HG03571 (cell line): ENCODE measurements around the gene ERC1.
"Not testable (repeated sequence)": the region's sequence is repeated elsewhere in the genome, so short reads cannot be mapped to it uniquely, and the experiment has no call there.

Experiments used
- ATAC-seq: cut with Tn5 transposase; IDR thresholded peaks from one replicate; pipeline ENCODE4 v1.9.1; 2021; ENCODE audit not compliant: unreplicated experiment

Gene ERC1

DNA sequence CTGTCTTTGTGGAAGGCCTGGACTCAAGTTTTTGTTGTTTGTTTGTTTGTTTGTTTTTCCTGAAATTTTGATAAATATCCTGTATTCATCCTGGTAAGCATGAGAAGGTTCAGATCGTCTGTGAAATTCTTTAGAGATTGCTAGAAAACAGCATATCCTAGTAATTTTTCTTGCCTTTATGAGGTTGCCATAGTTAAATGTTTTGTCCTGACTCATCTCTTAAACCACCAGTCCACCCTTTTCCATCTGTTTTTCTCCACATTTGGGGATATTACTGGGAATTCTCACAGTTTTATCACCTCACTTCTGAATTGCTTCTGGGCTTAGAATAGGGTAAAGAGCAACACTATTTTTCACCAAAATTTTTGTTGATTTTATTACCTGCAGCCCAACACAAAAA is 355.1 kb downstream of the ERC1 start:
- ATAC-seq = no peak

DNA sequence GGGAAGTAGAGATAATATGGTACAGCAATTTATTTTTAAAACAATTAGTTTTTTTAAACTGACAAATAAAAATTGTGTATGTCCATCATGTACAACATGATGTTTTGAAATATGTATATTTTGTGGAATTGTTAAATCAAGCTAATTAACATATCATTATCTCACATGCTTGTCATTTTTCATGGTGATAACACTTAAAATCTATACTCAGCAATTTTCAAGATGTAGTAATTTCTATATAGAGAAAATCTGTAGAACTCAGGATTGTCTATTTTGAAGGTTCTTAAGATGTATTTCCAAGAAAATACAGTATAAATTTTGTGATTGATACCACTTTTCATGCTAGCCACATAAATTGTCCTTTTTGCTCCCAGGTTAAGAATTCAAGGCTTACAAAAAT is 356.3 kb downstream of the ERC1 start:
- no peak for ATAC-seq

DNA sequence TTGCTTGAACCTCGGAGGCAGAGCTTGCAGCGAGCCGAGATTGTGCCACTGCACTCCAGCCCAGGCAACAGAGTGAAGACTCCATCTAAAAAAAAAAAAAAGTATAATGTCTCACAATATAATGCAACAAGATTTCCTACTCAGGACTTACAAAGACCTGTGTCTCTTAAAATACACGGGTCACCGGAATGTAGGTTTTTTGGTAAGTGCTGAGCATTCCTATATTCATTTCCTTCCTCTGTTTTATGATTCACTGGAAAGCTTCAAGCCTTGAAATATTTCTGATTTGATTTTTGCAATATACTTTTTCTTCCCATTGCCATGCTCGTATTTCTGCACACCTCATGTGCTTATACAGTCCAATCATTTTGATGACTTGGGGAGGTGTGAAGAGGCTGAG is 357.6 kb downstream of the ERC1 start:
- ATAC-seq = no peak

DNA sequence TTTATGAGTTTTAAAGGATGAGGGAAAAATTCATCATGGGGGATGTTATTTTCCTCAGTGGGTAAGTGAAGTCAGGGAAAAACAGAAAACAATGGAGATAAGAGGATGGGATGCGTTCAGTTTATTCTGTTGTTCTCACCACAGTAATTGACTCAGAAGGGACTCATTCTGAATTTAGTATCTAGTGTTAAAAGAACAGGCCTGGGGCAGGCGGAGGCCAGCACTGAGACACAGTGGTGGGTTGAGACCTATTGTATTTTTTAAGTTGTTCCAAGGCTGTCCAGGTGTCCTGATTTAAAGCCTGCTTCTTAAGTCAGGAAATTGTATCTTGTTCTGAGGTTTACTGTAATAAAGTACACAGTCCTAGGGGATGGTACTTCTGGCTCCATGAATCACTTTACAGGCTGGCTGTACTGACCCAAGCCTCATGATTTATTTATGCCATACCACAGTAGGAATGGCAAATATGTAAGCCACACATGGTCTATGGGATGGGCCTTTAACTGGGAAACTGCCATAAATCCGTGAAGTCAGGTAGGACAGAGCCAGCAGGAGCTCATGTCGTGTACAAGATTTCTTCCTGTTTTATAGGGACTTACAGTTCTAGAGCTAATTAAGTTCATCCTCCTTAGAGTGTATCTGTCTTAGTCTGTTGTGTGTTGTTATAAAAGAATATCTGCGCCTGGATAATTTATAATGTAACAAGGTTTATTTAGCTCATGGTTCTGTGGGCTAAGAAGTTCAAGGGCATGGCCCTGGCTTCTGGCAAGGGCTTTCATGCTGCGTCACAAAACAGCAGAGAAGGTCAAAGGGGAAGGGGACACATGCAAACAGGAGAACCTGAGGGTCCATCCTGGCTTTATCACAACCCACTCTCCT is 359.3 kb downstream of the ERC1 start:
- ATAC-seq = no peak

DNA sequence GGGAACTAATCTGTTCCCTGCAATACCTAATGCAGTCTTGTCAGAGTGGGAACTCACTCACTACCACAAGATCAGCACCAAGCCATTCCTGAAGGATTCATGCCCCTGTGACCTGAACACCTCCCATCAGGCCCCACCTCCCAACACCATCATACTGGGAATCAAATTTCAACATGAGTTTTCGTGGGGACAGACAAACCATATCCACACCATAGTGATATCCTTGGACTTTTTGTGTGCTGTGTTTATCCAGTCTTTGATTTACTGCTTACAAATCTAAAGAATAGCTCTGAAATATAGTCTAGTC is 359.9 kb downstream of the ERC1 start:
- no peak for ATAC-seq

DNA sequence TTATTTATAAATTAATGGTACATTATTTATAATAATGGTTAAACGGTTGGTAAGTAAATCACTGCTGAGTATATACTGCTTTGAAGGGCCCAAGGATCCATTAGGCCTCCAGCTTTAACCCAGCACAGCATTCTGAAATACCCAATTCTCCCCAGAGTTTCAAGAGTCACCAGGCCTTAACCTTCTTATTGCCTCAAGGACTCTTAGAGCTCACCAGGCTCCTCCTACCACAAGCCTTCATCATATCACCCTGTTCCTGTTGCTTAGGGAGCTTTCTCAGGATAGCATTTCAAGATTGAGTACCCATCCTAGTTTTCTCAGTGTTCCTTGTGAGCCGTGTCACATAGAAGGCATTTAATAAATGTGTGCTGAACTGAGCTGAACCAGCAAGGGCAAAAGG is 360.9 kb downstream of the ERC1 start:
- no peak for ATAC-seq

DNA sequence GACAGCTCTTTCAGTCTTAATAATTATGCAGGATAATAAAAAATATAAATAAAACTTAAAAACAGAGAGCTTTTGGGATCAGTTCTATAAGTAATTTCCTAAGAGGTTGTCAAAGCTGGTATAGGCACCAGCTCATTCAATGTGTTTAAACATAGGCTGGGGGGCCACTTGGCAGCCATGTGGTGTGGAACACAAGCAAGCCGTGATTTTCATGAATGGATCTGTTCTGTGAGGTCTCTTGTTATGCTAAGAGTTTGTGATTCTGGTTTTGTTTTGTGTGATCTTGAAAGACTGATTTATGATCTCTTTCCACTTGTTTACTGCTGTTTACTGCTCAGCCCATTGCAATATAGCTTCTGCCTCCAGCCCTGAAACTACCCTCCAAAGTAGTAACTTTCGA is 362.4 kb downstream of the ERC1 start:
- ATAC-seq = no peak

DNA sequence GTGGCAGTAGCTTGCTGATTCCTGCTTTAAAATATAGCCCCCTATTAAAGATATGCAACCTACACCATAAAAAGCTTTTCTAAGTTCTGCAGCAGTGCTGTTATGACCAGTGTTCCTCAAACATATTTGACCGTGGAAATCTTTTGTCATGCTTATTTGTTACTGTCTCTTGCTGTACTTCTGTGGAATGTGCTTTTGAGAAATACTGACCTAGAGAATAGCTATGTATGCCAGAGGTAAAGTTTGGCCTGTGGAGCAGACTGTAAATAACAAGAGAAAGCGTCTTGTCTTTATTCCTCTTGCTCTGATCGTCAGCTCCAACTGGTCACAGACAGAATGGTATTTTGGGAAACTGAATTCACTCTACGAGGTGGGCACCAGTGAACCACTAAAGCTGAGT is 364.4 kb downstream of the ERC1 start:
- no peak for ATAC-seq

DNA sequence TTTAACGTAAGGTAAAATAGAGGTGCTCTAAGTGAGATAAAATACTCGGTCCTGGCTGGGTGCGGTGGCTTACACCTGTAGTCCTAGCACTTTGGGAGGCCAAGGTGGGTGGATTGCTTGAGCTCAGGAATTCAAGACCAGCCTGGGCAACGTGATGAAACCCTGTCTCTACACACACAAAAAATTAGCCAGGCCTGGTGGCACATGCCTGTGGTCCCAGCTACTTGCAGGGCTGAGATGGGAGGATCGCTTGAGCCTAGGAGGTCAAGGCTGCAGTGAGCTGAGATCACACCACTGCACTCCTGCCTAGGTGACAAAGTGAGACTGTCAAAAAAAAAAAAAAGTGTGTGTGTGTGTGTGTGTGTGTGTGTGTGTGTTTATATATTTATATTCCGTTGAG is 364.8 kb downstream of the ERC1 start:
- not testable (repeated sequence) for ATAC-seq

DNA sequence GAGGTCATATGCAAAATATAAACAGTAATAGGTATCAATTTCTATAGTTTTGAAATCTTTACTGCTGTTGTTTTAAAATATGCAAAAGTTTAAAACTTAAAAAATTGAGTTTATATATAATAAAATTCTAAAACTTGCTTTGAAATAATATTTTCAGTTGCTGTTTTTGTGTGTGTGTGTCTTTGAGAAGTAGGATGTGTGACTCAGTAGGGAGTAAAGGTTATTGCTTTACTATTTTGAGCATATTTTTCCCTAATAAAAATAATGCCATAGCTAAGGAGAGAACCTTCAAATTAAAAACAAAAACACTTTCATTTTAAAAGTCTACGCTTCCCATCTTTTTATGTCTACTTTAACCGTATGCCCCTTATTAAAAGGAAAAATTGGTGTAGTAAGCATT is 365.3 kb downstream of the ERC1 start:
- ATAC-seq = no peak

DNA sequence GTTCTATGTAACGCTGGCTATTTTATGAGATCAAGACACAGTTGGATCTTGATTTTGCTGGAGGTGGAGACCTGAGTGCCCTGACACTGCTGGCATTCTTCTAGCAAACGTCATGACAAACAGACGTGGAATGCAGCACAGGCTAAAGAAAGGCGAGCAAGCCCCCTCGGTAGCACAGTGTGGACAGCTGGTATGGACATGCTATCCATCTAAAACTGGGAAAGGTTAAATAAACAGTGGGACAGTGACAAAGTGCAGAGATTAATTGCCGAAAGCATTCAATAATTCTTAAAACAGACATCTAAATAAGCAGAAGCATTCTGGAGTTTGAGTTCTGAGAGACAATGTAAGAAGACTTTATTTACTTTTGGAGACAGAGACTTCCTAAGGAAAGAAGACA is 366.1 kb downstream of the ERC1 start:
- ATAC-seq = no peak

DNA sequence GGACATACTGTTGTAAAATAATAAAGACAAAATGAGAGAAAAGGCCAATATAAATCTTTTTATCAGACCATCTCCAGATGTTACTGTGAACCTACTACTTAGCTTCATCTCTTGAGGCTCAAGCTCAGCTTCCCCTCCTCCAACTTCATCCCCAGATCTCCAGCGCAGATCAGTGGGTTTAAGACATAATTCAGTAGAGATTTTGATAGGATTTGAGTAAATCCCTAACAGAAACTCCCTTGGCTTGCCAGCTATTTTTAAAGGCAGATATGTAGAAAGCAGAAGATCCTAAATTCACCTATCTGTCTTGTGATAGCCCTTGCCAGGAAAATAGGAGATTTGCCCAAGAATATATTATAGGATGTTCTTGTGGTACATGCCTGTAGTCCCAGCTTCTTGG is 366.7 kb downstream of the ERC1 start:
- ATAC-seq = no peak

DNA sequence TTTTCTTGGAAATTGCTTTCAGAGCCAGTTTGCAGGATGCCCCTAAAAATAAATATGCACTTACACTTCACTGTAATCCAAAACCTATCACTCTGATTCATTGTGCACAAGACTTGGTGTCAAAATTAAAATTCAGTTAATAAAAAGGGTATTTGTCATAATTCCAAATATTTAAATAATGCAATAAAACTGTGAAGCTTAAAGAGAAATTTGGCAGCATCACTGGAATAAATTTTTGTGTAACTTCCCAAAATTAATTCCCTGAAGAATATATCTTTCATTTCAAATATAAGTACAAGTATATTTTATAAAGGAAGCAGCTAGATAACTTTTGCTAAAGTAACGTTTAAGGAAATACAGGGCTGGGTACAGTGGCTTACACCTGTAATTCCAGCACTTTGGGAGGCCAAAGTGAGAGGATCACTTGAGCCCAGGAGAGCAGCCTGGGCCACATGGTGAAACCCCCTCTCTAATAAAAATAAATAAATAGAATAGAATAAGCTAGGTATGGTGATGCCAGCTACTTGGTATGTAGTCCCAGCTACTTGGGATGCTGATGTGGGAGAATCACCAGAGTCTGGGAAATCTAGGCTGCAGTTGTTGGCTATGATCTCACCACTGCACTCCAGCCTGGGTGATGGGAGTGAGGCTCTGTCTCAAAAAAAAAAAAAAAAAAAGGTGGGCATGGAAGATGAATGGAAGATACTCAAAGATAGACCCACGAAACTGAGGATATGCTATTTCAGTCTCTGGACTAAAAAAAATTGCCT is 369.6 kb downstream of the ERC1 start:
- ATAC-seq = no peak

DNA sequence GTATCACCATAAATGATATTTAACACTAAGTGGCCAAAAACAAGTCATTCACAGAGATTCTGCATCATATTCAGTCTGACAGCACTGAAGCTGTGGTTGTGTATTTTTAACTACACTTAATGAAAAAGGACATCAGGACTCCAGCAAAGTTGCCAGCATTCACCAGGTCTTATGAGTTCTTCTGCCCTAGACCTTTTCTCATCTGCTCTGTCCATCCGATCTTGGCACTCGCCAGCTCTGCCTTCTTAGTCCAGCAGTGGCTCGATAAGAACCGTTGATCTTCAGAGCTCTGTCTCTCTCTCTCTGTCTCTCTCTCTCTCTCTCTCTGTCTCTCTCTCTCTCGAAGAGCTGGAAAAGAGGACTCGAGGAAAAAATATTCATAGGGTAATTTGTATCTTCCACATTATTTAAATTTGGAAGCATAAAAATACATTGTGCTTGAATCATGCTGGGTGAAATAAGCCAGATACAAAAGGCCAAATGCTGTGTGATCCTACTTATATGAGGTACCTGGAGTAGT is 371.2 kb downstream of the ERC1 start:
- ATAC-seq = no peak

DNA sequence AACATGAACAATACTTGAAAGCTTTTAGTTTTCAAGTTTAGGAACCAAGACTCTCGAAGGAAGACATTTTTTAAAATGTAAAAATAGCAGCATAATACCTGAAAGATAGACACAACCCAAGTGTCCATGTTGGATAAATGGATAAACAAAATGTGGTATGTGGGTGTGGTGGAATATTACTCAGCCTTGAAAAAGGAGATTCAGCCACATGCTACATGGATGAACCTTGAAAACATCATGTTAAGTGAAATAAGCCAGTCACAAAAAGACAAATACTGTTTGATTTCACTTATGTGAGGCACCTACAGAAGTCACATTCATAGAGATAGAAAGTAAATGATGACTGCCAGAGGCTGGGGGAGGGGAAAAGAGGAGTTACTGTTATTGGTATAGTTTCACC is 374.7 kb downstream of the ERC1 start:
- ATAC-seq = no peak

DNA sequence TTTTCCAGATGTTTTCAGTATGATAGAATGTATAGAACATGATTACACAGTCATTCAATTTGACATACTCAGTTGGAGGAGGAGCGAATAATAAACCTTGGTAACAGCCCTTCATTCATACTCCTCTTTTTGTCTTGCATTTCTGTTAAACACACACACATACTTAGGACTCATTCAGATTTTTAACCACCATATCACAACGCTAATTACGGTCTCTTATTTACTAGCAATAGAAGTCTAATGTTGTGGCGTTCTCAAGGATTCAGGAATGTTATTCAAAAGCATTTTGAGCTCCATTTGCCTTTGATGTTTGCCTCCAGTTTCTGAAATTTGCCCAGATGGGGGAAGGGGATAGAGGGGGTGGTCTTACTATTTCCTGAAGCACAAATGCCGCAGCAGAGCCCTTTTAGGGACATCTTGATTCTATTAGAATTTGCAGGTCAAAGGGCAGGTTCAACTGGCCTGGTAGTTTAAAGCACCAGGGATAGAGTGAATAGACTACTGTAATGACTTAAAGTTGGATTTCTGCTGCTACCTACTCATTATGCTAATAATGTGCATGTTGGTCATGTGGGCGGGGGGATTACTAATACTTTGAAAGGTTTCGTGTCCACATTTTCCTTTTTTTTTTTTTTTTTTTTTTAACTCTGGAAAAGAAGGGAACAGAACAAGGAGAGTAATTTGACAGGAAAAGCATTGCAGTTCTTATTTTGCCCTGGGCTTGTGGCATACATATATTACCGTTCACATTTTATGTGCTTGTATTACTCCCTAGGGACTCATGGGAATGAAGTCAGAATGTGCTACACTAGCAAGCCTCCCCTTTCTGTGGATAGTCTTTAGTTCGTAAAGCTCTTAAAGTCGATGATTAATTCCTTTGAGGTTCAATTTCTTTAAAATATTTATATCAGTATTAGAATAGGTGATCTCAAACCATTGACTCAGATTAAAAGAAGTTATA is 376.6 kb downstream of the ERC1 start:
- ATAC-seq = no peak

DNA sequence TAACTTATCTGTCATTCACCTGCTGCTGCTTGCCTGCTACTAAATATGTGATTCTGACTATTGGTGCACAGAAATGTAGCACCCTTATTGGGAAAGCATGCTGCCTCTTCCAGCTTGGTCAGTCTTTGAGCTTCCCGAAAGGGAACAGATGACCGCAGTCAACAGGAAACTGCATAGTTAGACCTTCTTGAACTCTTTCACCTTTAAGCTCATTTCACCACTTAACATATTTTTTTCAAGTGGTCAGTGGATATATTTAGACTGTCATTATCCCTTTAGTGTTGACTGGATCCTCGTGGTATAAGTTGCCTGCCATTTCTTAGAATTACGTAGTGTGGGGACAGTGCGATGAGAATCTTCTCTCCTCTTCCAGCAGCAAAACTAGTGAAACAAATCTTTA is 378.4 kb downstream of the ERC1 start:
- no peak for ATAC-seq

DNA sequence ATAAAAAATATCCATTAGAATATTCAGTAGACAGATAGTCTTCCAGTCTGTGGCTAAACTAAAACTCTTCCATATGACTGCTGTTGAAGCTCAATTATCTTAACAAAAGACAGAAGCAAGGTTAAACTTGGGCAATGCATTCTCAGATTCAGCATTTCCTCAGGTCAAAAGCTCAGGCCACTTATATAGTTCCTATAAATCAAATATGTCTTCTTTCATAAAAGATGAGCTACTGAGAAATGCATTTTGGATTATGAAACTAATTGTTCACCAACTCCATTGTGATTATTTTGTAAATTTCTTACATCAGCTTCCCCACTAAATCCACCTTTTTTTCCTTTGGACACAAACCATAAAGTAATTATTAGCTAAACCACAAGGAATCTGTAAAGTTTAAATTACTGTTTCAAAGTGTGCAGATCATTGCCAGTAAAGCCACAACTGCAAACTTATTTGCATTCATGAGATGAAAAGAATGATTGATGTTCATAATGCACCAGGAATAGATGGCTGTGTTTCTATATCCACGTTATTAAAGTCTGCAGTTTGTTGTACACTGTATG is 379.0 kb downstream of the ERC1 start:
- ATAC-seq = no peak

DNA sequence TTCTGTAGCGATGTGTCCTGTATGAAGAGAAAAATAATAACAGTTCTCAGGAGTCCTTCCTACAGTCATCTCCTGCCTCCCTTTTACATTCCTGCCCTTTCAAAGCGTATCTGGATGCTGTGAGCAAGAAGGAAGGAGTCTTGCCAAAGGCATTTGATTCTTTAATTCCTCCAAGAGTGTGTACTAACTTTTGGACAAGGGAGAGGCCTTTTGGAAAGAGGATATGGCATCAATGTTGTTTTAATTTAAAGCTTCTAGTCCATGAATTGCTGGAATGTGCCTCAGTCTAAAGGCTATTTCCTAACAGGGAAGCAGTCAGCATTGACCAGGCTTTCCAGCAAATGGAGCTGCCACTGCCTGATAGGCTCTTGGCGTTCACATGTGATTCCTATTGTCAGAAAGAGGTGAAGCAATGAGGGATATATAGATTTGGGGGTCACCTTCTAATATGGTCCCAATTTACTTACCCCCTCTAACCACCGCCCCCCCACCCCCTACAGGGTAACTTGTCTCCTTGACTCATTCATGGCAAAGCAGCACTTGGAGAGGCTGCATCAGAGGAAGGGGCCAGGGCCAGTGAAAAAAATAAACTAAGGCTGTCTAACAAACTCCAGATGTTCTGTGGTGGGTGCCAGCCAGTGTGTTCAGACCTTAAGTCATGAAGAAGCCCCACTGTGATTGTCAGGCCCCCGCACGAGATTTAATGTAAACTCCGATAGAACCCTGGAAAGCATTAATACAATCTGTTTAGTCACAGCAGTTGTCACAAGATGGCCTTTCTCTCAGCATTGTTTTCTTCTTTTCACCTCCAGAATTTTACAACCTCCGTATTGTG is 383.1 kb downstream of the ERC1 start:
- ATAC-seq = no peak

DNA sequence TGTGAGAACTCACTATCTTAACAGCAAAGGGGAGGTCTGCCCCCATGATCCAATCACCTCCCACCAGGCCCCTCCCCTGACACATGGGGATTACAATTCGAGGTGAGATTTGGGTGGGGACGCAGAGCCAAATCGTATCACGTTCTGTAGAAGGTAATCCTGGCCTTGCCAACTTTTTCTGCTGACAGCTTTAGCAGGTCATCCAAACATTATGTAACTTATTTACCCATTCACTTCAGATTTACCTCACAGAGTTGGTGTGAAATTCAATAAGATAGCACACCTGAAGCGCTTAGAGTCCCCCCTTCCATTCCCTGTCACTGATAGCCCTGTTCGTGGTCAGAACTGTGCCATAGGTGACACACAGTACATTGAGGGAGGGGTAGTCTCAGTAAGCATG is 384.3 kb downstream of the ERC1 start:
- ATAC-seq = no peak
